ENCODE data around the gene LCORL.

GRCh38 chr4:17995165-17995564, 26.4 kb downstream of the LCORL start:
- TF ChIP-seq CTCF (conservative IDR thresholded peaks at IDR 0.05; ENCODE audit: low read length) (no peak), EZH2phosphoT487 (IDR thresholded peaks at IDR 0.05; ENCODE audit: borderline replicate concordance, low read depth, low read length) (no peak)

All from OCI-LY7 (cell line).